MCF 10A (cell line): ENCODE results near the gene TIAM2. TPM values are rescaled to one million over a fixed set of nuclear protein-coding genes. Genes with fewer than 3 reads are reported as not detected.

Experiments used
- BruUV-seq: library from RNA; stranded (reverse); fragments of 400-500 nt; replicated peaks from 2 replicates; lab custom pipeline; 2021; lab: Mats Ljungman, UMichigan
- CTCF ChIA-PET: fragments of 300-600 bp; sonication (Branson Sonifier 250); formaldehyde crosslinking; extraction: SDS; loops from one replicate; lab custom pipeline; 2021; ENCODE audit warnings: antibody characterized with exemption, inconsistent platforms; lab: Yijun Ruan, JAX
- POLR2A ChIA-PET: fragments of 300-600, 350-650 bp; sonication (Branson Sonifier 250); formaldehyde crosslinking; extraction: SDS; loops from one replicate; lab custom pipeline; 2020; ENCODE audit warnings: antibody characterized with exemption, inconsistent platforms; lab: Yijun Ruan, JAX
- DNase-seq: peaks from one replicate; pipeline ENCODE4 v3.0.0-alpha.2; 2018; ENCODE audit not compliant: unreplicated experiment
- H3K27ac Mint-ChIP-seq: one replicate; pipeline ENCODE4 v1.8.0; 2022; ENCODE audit warnings: mild to moderate bottlenecking, low read depth, mixed read lengths; ENCODE audit not compliant: unreplicated experiment
- H3K27me3 Mint-ChIP-seq: one replicate; pipeline ENCODE4 v1.8.0; 2022; ENCODE audit warnings: mixed read lengths; ENCODE audit not compliant: insufficient read depth, unreplicated experiment
- H3K36me3 Mint-ChIP-seq: one replicate; pipeline ENCODE4 v1.8.0; 2022; ENCODE audit warnings: mild to moderate bottlenecking, moderate library complexity, mixed read lengths; ENCODE audit not compliant: insufficient read depth, unreplicated experiment
- H3K4me1 Mint-ChIP-seq: one replicate; pipeline ENCODE4 v1.8.0; 2022; ENCODE audit warnings: mixed read lengths; ENCODE audit not compliant: insufficient read depth, unreplicated experiment
- H3K4me3 Mint-ChIP-seq: one replicate; pipeline ENCODE4 v1.8.0; 2022; ENCODE audit warnings: mild to moderate bottlenecking, moderate library complexity, mixed read lengths; ENCODE audit not compliant: unreplicated experiment
- H3K9me3 Mint-ChIP-seq: one replicate; pipeline ENCODE4 v1.8.0; 2022; ENCODE audit warnings: mixed read lengths; ENCODE audit not compliant: unreplicated experiment
- CTCF ChIP-seq: fragments of 200-600 bp; IDR thresholded peaks from one replicate; pipeline ENCODE4 v1.8.0; 2022; ENCODE audit warnings: antibody characterized with exemption, mild to moderate bottlenecking; ENCODE audit not compliant: unreplicated experiment
- intact Hi-C: fragments of 100-400 bp; cut with micrococcal nuclease; formaldehyde crosslinking; loops from 2 replicates; pipeline ENCODE4 v1.14.1; 2022
- total RNA-seq: library from RNA; stranded (reverse); gene quantifications from 2 replicates; pipeline ENCODE4 v1.2.3, GENCODE V29; 2022

Gene TIAM2
- total RNA-seq, 1 experiment from 2014 or later = 3.1 TPM

- no peak for TF ChIP-seq CTCF
- DNase-seq = no peak
- Mint-ChIP-seq H3K4me1 (peaks cover 6% of the 10 kb centered on the region), H3K27me3 (no peaks in the 10 kb centered on the region), H3K9me3 (no peaks in the 10 kb centered on the region), H3K36me3 (no peaks in the 10 kb centered on the region), H3K27ac (no peak overlapping the region), H3K4me3 (no peak overlapping the region)
- no TSS peak for BruUV-seq
- POLR2A ChIA-PET = no interaction called here
- CTCF ChIA-PET = interaction anchor here (1.3 kb wide), 1 partner anchor 30 kb away, joined by 4 read pairs; no protein-coding TSS in a partner anchor
- intact Hi-C loops = no loop called here
These were observed 153.0 kb downstream of the TIAM2 start for GRCh38 chr6:155147958-155148663.

DNA sequence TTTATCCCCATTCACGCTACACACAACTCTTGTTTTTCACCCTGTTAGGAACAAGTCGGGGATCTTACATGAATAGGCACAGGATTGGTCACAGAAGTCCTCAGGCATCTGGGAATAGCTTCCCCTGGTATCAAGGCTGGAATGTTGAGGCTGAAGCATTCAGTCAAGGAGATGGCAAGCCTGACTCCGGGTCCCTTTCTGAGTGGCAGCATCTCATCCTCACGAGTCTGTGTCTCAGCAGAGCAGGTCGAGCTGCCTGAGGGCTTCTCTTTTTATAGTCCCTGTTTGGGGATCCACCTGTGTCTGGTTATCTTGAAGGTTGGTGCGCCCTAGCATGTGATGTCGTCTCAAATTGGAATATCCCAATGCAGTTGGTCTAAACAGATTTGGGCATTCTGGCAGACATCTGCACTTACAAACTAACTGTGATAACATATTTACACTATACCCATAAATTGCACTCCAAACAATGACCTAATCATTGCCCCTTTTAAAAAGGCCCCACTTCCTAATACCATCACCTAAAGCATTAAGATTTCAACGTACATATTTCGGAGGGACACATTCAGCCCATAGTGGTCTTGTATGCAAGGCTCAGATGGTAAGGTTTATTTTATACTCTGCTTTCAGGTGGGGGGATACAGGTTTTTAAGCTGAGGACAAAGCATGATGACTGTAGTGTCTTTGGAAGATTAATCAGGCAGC, 156.0 kb downstream of the TIAM2 start:
- POLR2A ChIA-PET = no interaction called here
- no peak overlapping the region for H3K4me3 Mint-ChIP-seq
- no peaks in the 10 kb centered on the region for H3K27me3 Mint-ChIP-seq
- peaks cover 15% of the 10 kb centered on the region for H3K4me1 Mint-ChIP-seq
- H3K27ac Mint-ChIP-seq = no peak overlapping the region
- TF ChIP-seq CTCF = no peak
- no peaks in the 10 kb centered on the region for H3K36me3 Mint-ChIP-seq
- intact Hi-C loops = no loop called here
- no peaks in the 10 kb centered on the region for H3K9me3 Mint-ChIP-seq
- no TSS peak for BruUV-seq
- no peak for DNase-seq
- CTCF ChIA-PET = interaction anchor here (0.5 kb wide), 1 partner anchor 1984 kb away, joined by 3 read pairs; no protein-coding TSS in a partner anchor

DNA sequence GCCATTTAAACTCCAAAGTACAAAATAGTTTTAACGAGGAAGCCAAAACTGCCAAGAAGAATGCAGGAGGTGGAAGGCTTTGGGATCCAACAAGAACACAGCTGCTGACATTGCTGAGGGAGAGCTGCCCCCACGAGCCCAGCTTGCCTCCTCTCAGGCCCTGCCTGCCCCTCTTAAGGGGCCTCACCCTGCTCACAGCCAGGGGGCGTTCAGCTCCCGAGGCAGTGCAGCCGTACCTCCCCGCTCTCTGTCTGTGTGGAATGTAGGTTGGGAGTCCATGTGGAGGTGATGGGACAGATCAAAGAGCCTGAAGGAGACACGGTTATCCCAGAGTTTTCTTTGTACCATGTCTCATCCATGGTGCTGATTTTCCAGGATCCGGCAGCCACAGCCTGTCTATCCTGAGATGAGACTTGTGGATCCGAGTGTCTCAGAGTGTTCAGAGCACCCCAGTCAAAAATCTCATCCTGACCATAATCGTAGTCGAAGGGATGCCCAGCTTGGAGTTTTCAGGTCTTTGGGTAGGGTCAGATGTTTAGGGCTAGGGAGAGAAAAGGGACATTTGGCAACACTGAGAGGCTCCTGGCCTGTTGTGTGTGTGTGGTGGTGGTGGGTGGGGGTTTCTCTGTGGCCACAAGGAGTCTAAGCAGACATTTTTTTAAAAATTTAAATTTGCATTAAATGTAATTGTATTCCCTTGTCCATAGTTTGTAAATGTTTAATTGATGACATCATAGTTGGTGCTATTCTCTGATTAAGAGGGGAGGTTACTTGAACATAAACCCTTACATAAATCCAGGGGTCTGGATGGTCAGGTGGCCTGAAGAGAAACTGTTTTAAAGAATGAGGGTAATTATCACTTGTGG, 157.3 kb downstream of the TIAM2 start:
- ChIA-PET CTCF (interaction anchor here (0.6 kb wide), 1 partner anchor 167 kb away, joined by 3 read pairs; no protein-coding TSS in a partner anchor), POLR2A (no interaction called here)

More for the DNA sequence above, 157.3 kb downstream of the TIAM2 start:
- no peak overlapping the region for H3K27ac Mint-ChIP-seq
- no peak overlapping the region for H3K4me3 Mint-ChIP-seq
- H3K36me3 Mint-ChIP-seq = no peaks in the 10 kb centered on the region
- H3K4me1 Mint-ChIP-seq = peaks cover 27% of the 10 kb centered on the region
- no peaks in the 10 kb centered on the region for H3K27me3 Mint-ChIP-seq
- BruUV-seq = no TSS peak
- no peak for TF ChIP-seq CTCF
- H3K9me3 Mint-ChIP-seq = no peaks in the 10 kb centered on the region
- intact Hi-C loops = no loop called here
- no peak for DNase-seq
